Caco-2 (cell line): ENCODE data around the gene LMO1. TPM values are rescaled to one million over a fixed set of nuclear protein-coding genes. Genes with fewer than 3 reads are reported as not detected.

ENCODE experiments used
- BruUV-seq: library from RNA; stranded (reverse); fragments of 400-500 nt; replicated peaks from 2 replicates; lab custom pipeline; 2021; lab: Mats Ljungman, UMichigan
- CTCF ChIA-PET: fragments of 300-600 bp; sonication (Branson Sonifier 250); formaldehyde crosslinking; loops from one replicate; lab custom pipeline; 2022; ENCODE audit warnings: antibody characterized with exemption; lab: Charles Lee
- POLR2A ChIA-PET: fragments of 300-600 bp; sonication (Branson Sonifier 250); formaldehyde crosslinking; loops from one replicate; lab custom pipeline; 2022; ENCODE audit warnings: antibody characterized with exemption; lab: Charles Lee
- DNase-seq, 2 experiments: peaks; one replicate each; pipeline versions ENCODE4 v3.0.0 to v3.0.0-alpha.2; 2020 to 2022
- H3K27me3 ChIP-seq: replicated peaks from 2 replicates; pipeline ENCODE4 v1.6.0; 2011; ENCODE audit warnings: low read length; ENCODE audit not compliant: control insufficient read depth, insufficient read depth
- H3K36me3 ChIP-seq: 2 replicates; pipeline ENCODE4 v1.5.1; 2011; ENCODE audit warnings: low read length; ENCODE audit not compliant: control insufficient read depth, insufficient read depth
- H3K4me1 ChIP-seq: fragments of 250-450 bp; sonication (Bioruptor Pico); 2 replicates; pipeline ENCODE4 v1.5.1; 2020; ENCODE audit warnings: mild to moderate bottlenecking
- H3K4me3 ChIP-seq: 2 replicates; pipeline ENCODE4 v1.5.1; 2011; ENCODE audit warnings: low read depth, mild to moderate bottlenecking, control low read depth, low read length
- H3K9me3 ChIP-seq: fragments of 250-450 bp; sonication (Bioruptor Pico); 2 replicates; pipeline ENCODE4 v1.5.1; 2020; ENCODE audit warnings: mild to moderate bottlenecking, moderate library complexity
- H3K27ac Mint-ChIP-seq: one replicate; pipeline ENCODE4 v1.8.0; 2022; ENCODE audit warnings: mixed read lengths; ENCODE audit not compliant: unreplicated experiment
- H3K27me3 Mint-ChIP-seq: one replicate; pipeline ENCODE4 v1.8.0; 2022; ENCODE audit warnings: mixed read lengths; ENCODE audit not compliant: insufficient read depth, unreplicated experiment
- H3K36me3 Mint-ChIP-seq: one replicate; pipeline ENCODE4 v1.8.0; 2022; ENCODE audit warnings: mild to moderate bottlenecking, mixed read lengths; ENCODE audit not compliant: insufficient read depth, unreplicated experiment
- H3K4me1 Mint-ChIP-seq: one replicate; pipeline ENCODE4 v1.8.0; 2022; ENCODE audit warnings: low read depth, mixed read lengths; ENCODE audit not compliant: unreplicated experiment
- H3K4me3 Mint-ChIP-seq: one replicate; pipeline ENCODE4 v1.8.0; 2022; ENCODE audit warnings: mild to moderate bottlenecking, moderate library complexity, mixed read lengths; ENCODE audit not compliant: unreplicated experiment
- H3K9me3 Mint-ChIP-seq: one replicate; pipeline ENCODE4 v1.8.0; 2022; ENCODE audit warnings: mixed read lengths; ENCODE audit not compliant: unreplicated experiment
- CTCF ChIP-seq, 2 experiments: fragments of 200-600 bp in 1 of 2; IDR thresholded peaks; 1 replicate in 1 of 2; 2 replicates in 1 of 2; pipeline versions ENCODE4 v1.5.1 to v1.8.0; 2011 to 2022; ENCODE audit warnings: antibody characterized with exemption in 1 of 2, control low read depth in 1 of 2, inconsistent platforms in 1 of 2, low read depth in 1 of 2, low read length in 1 of 2, mild to moderate bottlenecking in 1 of 2, moderate library complexity in 1 of 2; ENCODE audit not compliant: insufficient read depth in 1 of 2, severe bottlenecking in 1 of 2, unreplicated experiment in 1 of 2
- intact Hi-C: fragments of 100-400 bp; cut with micrococcal nuclease; formaldehyde crosslinking; loops from one replicate; pipeline ENCODE4 v1.10.0; 2022; ENCODE audit not compliant: unreplicated experiment
- total RNA-seq: library from RNA; stranded (reverse); gene quantifications from 2 replicates; pipeline ENCODE4 v1.2.3, GENCODE V29; 2022

The LMO1 gene
- total RNA-seq, 1 experiment from 2014 or later = not detected

GRCh38 chr11:8207080-8208000 lies 56.3 kb downstream of the LMO1 start:
- intact Hi-C loops = no loop called here
- Mint-ChIP-seq H3K27ac (no peak overlapping the region), H3K4me1 (no peaks in the 10 kb centered on the region), H3K27me3 (peaks cover 23% of the 10 kb centered on the region), H3K36me3 (no peaks in the 10 kb centered on the region), H3K4me3 (no peak overlapping the region), H3K9me3 (no peaks in the 10 kb centered on the region)
- Histone ChIP-seq H3K4me3 (no peak overlapping the region), H3K4me1 (no peaks in the 10 kb centered on the region), H3K9me3 (no peaks in the 10 kb centered on the region), H3K36me3 (no peaks in the 10 kb centered on the region), H3K27me3 (no peaks in the 10 kb centered on the region)
- no peak for TF ChIP-seq CTCF (IDR thresholded peaks at IDR 0.05; ENCODE audit: insufficient read depth in 1 of 2, low read depth in 1 of 2, low read length in 1 of 2, severe bottlenecking in 1 of 2, unreplicated experiment in 1 of 2)
- CTCF ChIA-PET = interaction anchor here (0.6 to 1.0 kb wide), 3 partner anchors 13 to 1846 kb away, joined by 4 to 6 read pairs (median 4); no protein-coding TSS in a partner anchor
- BruUV-seq = no TSS peak
- POLR2A ChIA-PET = no interaction called here
- no peak for DNase-seq

- H3K4me3 Mint-ChIP-seq = no peak overlapping the region
- intact Hi-C loops = no loop called here
These were observed 57.2 kb downstream of the LMO1 start for GRCh38 chr11:8206251-8207079.

More at GRCh38 chr11:8206251-8207079, 57.2 kb downstream of the LMO1 start:
- H3K36me3 ChIP-seq = no peaks in the 10 kb centered on the region
- H3K4me1 ChIP-seq = no peaks in the 10 kb centered on the region
- H3K27me3 ChIP-seq = no peaks in the 10 kb centered on the region
- Mint-ChIP-seq H3K4me1 (no peaks in the 10 kb centered on the region), H3K9me3 (no peaks in the 10 kb centered on the region), H3K27ac (no peak overlapping the region), H3K36me3 (no peaks in the 10 kb centered on the region), H3K27me3 (peaks cover 23% of the 10 kb centered on the region)
- no peaks in the 10 kb centered on the region for H3K9me3 ChIP-seq
- DNase-seq = no peak
- H3K4me3 ChIP-seq = no peak overlapping the region
- ChIA-PET CTCF (interaction anchor here (0.6 to 0.7 kb wide), 2 partner anchors 13 to 1845 kb away, joined by 4 read pairs; no protein-coding TSS in a partner anchor), POLR2A (no interaction called here)
- no TSS peak for BruUV-seq
- no peak for TF ChIP-seq CTCF (IDR thresholded peaks at IDR 0.05; ENCODE audit: insufficient read depth in 1 of 2, low read depth in 1 of 2, low read length in 1 of 2, severe bottlenecking in 1 of 2, unreplicated experiment in 1 of 2)
